Activated naive CD8-positive, alpha-beta T cell treated with anti-CD3 and anti-CD28 coated beads, Interleukin-2, amount 50 U/mL, for 24 hours (primary cell): ENCODE data around the gene RGP1.

ENCODE experiments used
- ATAC-seq: fragments of 150-1000 bp; cut with Tn5 transposase; one replicate; pipeline ENCODE4 v1.10.0; 2021
- DNase-seq: peaks from one replicate; pipeline ENCODE4 v3.0.0; 2021
- H3K27ac Mint-ChIP-seq: one replicate; pipeline ENCODE4 v1.8.0; 2021; ENCODE audit warnings: mild to moderate bottlenecking, mixed read lengths
- H3K27me3 Mint-ChIP-seq: one replicate; pipeline ENCODE4 v1.8.0; 2021; ENCODE audit warnings: mixed read lengths
- H3K36me3 Mint-ChIP-seq: one replicate; pipeline ENCODE4 v1.8.0; 2021; ENCODE audit warnings: low read depth, mixed read lengths
- H3K4me1 Mint-ChIP-seq: one replicate; pipeline ENCODE4 v1.8.0; 2021; ENCODE audit warnings: mixed read lengths
- H3K4me3 Mint-ChIP-seq: one replicate; pipeline ENCODE4 v1.8.0; 2021; ENCODE audit warnings: mild to moderate bottlenecking, moderate library complexity, mixed read lengths
- H3K9me3 Mint-ChIP-seq: one replicate; pipeline ENCODE4 v1.8.0; 2021; ENCODE audit warnings: mixed read lengths

RGP1 gene

GRCh38 chr9:35790385-35791296 is 41.6 kb downstream of the RGP1 start:
- no peaks in the 10 kb centered on the region for H3K27me3 Mint-ChIP-seq
- H3K27ac Mint-ChIP-seq: no peak overlapping the region
- peaks cover 9% of the 10 kb centered on the region for H3K36me3 Mint-ChIP-seq
- DNase-seq: peak; percentile 50
- no peaks in the 10 kb centered on the region for H3K4me1 Mint-ChIP-seq
- no peak overlapping the region for H3K4me3 Mint-ChIP-seq
- H3K9me3 Mint-ChIP-seq: no peaks in the 10 kb centered on the region
- peak; percentile 81 for ATAC-seq

GRCh38 chr9:35791297-35791921 is 42.3 kb downstream of the RGP1 start, which contains the start of gene NPR2:
NPR2 (plus strand) TSS chr9:35791591; CDS start chr9:35792409, 818 bp downstream.
- no peaks in the 10 kb centered on the region for H3K9me3 Mint-ChIP-seq
- H3K36me3 Mint-ChIP-seq: peaks cover 6% of the 10 kb centered on the region
- no peak within 1 kb of the TSS for H3K27ac Mint-ChIP-seq
- H3K27me3 Mint-ChIP-seq: no peaks in the 10 kb centered on the region
- H3K4me1 Mint-ChIP-seq: no peaks in the 10 kb centered on the region
- no peak within 1 kb of the TSS for H3K4me3 Mint-ChIP-seq
- ATAC-seq: no peak
- DNase-seq: no peak

- no peak for DNase-seq
- Mint-ChIP-seq H3K9me3 (no peaks in the 10 kb centered on the region), H3K27me3 (no peaks in the 10 kb centered on the region), H3K4me3 (no peak overlapping the region), H3K27ac (no peak overlapping the region), H3K4me1 (peaks cover 3% of the 10 kb centered on the region), H3K36me3 (peaks cover 4% of the 10 kb centered on the region)
- ATAC-seq: no peak
These were observed 43.1 kb downstream of the RGP1 start for GRCh38 chr9:35792024-35792813.

GRCh38 chr9:35792826-35793225 is 43.7 kb downstream of the RGP1 start:
- H3K36me3 Mint-ChIP-seq: peaks cover 4% of the 10 kb centered on the region
- H3K27ac Mint-ChIP-seq: no peak overlapping the region
- H3K4me3 Mint-ChIP-seq: no peak overlapping the region
- H3K4me1 Mint-ChIP-seq: peaks cover 7% of the 10 kb centered on the region
- H3K9me3 Mint-ChIP-seq: no peaks in the 10 kb centered on the region
- H3K27me3 Mint-ChIP-seq: no peaks in the 10 kb centered on the region
- ATAC-seq: no peak
- no peak for DNase-seq

- H3K4me3 Mint-ChIP-seq: no peak overlapping the region
- H3K36me3 Mint-ChIP-seq: peaks cover 4% of the 10 kb centered on the region
- H3K27me3 Mint-ChIP-seq: no peaks in the 10 kb centered on the region
- no peak overlapping the region for H3K27ac Mint-ChIP-seq
- peaks cover 11% of the 10 kb centered on the region for H3K4me1 Mint-ChIP-seq
- H3K9me3 Mint-ChIP-seq: no peaks in the 10 kb centered on the region
- DNase-seq (no peak), ATAC-seq (no peak)
These were observed 44.4 kb downstream of the RGP1 start for GRCh38 chr9:35793461-35793860.

GRCh38 chr9:35795695-35796094 is 46.6 kb downstream of the RGP1 start:
- H3K9me3 Mint-ChIP-seq: no peaks in the 10 kb centered on the region
- DNase-seq (no peak), ATAC-seq (no peak)
- H3K27me3 Mint-ChIP-seq: no peaks in the 10 kb centered on the region
- no peak overlapping the region for H3K4me3 Mint-ChIP-seq
- peaks cover 2% of the 10 kb centered on the region for H3K36me3 Mint-ChIP-seq
- H3K4me1 Mint-ChIP-seq: peaks cover 17% of the 10 kb centered on the region
- no peak overlapping the region for H3K27ac Mint-ChIP-seq

GRCh38 chr9:35797311-35798109 is 48.4 kb downstream of the RGP1 start:
- ATAC-seq (no peak), DNase-seq (no peak)
- H3K36me3 Mint-ChIP-seq: peaks cover 3% of the 10 kb centered on the region
- H3K27ac Mint-ChIP-seq: no peak overlapping the region
- H3K9me3 Mint-ChIP-seq: no peaks in the 10 kb centered on the region
- H3K4me3 Mint-ChIP-seq: no peak overlapping the region
- H3K27me3 Mint-ChIP-seq: no peaks in the 10 kb centered on the region
- peaks cover 17% of the 10 kb centered on the region for H3K4me1 Mint-ChIP-seq

GRCh38 chr9:35798658-35799374 is 49.7 kb downstream of the RGP1 start:
- ATAC-seq (peak; percentile 98), DNase-seq (no peak)
- Mint-ChIP-seq H3K4me1 (peaks cover 17% of the 10 kb centered on the region), H3K9me3 (no peaks in the 10 kb centered on the region), H3K27ac (peak overlapping the region; percentile 53), H3K27me3 (no peaks in the 10 kb centered on the region), H3K36me3 (peaks cover 1% of the 10 kb centered on the region), H3K4me3 (no peak overlapping the region)

GRCh38 chr9:35800530-35800929 is 51.4 kb downstream of the RGP1 start:
- no peaks in the 10 kb centered on the region for H3K27me3 Mint-ChIP-seq
- ATAC-seq (no peak), DNase-seq (no peak)
- H3K36me3 Mint-ChIP-seq: peaks cover 1% of the 10 kb centered on the region
- no peaks in the 10 kb centered on the region for H3K9me3 Mint-ChIP-seq
- H3K27ac Mint-ChIP-seq: no peak overlapping the region
- H3K4me1 Mint-ChIP-seq: peaks cover 17% of the 10 kb centered on the region
- H3K4me3 Mint-ChIP-seq: no peak overlapping the region

GRCh38 chr9:35801328-35802128 is 52.4 kb downstream of the RGP1 start:
- no peaks in the 10 kb centered on the region for H3K27me3 Mint-ChIP-seq
- no peak overlapping the region for H3K27ac Mint-ChIP-seq

GRCh38 chr9:35806101-35806500 is 57.0 kb downstream of the RGP1 start:
- H3K27ac Mint-ChIP-seq: no peak overlapping the region
- no peaks in the 10 kb centered on the region for H3K9me3 Mint-ChIP-seq
- H3K27me3 Mint-ChIP-seq: no peaks in the 10 kb centered on the region
- peaks cover 19% of the 10 kb centered on the region for H3K4me1 Mint-ChIP-seq
- H3K36me3 Mint-ChIP-seq: peaks cover 1% of the 10 kb centered on the region
- DNase-seq (no peak), ATAC-seq (no peak)
- no peak overlapping the region for H3K4me3 Mint-ChIP-seq

More at GRCh38 chr9:35801328-35802128, 52.4 kb downstream of the RGP1 start:
- ATAC-seq (no peak), DNase-seq (no peak)
- peaks cover 17% of the 10 kb centered on the region for H3K4me1 Mint-ChIP-seq
- no peak overlapping the region for H3K4me3 Mint-ChIP-seq
- no peaks in the 10 kb centered on the region for H3K9me3 Mint-ChIP-seq
- peaks cover 1% of the 10 kb centered on the region for H3K36me3 Mint-ChIP-seq
